Activated CD8-positive, alpha-beta memory T cell treated with anti-CD3 and anti-CD28 coated beads, Interleukin-2, amount 50 U/mL, for 24 hours (primary cell): ENCODE measurements around the gene DNMT3L.
"Not testable (repeated sequence)": the region's sequence is repeated elsewhere in the genome, so short reads cannot be mapped to it uniquely, and the experiment has no call there.

Source experiments
- DNase-seq: peaks from one replicate; pipeline ENCODE4 v3.0.0-alpha.2; 2020; ENCODE audit errors: extremely low read depth

DNMT3L gene

DNA sequence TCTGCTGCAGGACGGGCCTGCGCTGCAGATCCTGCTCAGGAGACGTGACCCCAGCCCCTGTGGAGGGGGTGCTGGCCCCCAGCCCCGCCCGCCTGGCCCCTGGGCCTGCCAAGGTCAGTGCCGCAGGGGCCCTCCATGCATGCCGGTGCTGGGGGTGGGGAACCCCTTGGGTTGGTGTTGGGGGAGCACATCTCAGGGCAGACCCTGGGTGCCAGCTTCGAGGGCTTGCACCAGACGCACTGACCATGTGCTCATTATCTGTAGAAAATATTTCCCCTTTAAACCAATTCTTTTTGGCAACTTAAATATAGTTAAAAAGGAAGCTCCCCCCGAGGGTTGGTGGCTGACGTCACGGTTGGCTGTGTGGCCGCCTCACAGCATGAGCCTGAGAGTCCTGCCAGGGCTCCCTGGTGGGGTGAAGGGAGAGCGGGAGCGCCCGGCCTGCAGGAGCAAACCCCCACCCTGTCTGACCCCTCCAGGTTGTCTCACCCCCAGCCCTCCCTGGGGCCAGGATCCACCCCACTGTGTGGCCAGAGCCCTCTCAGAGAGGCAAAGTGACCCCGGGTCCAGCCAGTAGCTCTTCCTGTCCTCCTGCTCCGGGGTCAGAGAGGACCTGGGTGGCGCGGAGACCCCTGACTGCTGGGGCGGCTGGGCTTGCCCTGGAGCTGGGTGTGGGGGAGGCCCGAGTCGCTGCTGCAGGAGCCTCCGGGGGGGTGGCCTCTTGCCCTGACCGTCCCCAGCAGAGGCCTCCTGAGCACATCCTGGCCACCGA lies 32.9 kb upstream of the DNMT3L start:
- no peak for DNase-seq

DNA sequence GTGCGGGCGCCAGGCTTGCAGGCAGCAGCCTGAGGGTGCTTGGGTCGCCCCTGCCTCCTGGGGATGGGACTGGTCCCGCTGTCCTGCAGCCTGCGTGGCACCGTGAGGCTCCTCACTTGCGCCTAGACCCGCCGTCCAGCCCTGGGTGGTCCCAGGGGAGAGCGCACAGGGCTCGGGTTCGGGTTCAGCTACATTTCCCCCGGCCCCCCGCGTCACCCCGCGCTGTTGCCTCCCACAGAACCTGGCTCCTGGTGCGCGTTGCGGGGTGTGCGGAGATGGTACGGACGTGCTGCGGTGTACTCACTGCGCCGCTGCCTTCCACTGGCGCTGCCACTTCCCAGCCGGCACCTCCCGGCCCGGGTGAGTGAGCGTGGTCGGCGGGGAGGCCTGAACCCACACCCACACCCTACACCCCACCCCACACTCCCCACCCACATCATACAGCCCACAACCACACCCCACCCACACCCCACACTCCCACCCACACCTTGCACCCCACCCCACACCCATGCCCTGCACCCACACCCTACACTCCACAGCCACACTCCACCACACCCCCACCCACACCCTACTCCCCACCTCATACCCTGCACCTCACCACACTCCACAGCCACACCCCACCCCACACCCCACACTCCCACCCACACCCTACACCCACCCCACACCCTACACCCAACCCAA lies 32.0 kb upstream of the DNMT3L start:
- DNase-seq = no peak

DNA sequence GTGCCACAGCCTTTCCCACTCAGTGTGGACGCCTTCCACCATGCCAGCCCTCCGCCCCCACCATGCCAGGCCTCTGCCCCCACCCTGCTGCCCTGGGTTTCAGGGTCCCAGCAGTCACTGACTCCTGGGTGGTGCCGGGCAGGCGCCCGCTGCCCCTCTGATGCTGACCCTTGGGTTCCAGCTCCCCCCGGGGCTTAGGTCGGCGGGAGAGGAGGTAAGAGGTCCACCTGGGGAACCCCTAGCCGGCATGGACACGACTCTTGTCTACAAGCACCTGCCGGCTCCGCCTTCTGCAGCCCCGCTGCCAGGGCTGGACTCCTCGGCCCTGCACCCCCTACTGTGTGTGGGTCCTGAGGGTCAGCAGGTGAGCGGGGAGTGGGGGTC lies 31.1 kb upstream of the DNMT3L start:
- DNase-seq = no peak

DNA sequence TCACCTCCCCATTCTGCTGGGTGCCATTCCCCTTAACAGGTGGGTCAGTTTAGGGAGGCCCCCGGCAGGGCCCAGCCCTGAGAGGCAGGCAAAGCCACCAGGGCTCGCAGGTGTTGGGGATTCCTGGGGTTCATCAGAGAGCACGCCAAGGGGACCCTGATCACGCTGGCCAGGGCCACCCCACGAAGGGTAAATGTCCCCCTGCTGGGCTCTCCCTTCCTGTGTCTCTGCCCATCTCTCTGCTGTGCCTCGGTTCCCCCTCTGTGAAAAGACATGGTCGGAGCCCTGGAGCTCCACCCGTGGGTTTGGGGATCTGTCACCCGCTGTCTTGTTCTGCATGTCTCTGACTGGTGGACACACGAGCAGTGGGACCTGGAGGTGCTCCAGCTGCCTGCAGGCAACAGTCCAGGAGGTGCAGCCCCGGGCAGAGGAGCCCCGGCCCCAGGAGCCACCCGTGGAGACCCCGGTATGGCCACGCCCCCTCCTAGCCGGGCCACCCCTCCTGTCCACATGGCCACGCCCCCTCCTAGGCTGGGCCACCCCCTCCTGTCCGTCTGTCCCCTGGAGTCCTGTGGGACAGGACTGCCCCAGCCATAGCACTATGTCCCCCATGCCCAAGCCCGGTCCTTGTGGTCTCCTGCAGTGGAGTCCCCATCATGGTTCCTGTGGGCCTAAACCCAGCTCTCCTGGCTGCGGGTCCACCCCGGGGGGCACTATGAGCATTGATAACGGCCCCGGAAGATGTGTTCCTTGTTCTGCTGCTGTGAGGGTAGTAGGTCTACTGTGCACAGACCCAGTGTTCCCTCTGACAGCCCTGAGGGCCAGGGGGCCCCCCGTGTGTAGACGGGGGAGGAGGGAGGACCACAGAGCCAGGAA lies 30.5 kb upstream of the DNMT3L start:
- no peak for DNase-seq

DNA sequence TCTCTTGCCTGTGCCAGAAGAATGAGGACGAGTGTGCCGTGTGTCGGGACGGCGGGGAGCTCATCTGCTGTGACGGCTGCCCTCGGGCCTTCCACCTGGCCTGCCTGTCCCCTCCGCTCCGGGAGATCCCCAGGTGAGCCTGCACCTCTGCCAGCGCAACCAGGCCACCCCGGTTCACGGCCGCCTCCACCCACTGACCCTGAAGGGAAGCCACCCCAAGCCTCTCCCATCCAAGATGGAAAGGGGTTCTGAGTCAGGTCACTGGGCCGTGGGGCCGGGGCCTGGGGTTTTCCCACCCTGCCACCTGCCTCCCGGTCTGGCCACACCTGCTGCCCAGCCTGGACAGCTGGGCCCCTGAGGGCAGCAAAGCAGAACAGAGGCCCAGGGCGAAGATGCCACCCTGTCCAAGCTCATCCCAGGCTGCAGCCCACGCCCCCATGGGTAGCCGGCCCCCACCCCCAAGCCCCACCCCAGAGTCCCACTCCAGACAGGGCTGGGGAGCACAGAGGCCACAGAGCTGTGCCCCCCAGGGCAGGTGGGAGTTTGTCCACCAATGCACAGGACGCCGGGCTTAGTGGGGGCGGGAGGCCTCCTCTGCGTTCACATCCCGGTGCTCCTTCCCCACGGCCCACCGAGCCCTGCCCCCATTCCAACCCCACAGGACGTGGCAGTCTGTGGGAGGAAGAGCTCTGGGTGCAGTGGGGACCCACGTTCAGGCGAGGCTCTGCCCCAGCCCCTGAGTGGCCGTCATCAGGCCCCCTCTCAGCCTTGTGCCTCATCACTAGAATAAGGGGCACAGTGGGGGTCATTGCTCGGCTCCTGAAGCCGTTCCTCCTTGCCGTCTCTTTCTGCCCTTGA lies 29.6 kb upstream of the DNMT3L start:
- DNase-seq = no peak

DNA sequence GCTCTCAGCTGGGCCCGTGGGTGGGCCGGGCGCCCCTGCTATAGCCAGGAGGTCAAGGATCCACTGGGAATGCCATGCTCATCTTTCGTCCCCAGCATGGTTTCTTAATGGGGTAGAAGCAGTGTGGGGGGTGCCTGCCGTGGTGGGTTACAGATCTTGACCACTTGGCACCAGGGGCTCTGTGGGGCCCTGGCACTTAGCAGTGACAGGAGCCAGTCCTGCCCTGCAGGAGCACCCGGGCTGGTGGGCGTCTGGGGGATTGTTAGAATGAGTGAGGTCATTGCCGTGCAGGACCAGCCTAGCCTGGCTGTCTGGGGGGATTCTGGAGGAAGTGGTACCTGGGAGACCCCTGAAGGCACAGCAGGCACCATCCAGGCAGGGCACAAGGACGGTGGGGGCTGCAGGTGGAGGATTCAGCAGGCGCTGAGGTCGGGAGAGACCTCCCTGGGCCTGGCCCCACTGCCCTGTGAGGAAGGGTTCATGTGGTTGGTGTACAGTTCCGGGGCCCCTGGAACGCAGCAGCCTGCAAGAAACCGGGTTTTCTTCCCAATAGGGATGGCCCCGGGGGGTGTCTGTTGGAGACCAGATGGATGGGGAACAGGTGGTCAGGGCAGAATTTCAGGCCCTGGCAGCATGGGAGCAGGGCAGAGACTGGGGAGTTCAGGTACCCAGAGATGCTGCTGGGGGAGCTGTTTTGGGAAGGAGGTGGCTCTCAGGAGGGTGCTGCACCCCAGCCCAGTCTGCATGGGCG lies 28.8 kb upstream of the DNMT3L start:
- no peak for DNase-seq

DNA sequence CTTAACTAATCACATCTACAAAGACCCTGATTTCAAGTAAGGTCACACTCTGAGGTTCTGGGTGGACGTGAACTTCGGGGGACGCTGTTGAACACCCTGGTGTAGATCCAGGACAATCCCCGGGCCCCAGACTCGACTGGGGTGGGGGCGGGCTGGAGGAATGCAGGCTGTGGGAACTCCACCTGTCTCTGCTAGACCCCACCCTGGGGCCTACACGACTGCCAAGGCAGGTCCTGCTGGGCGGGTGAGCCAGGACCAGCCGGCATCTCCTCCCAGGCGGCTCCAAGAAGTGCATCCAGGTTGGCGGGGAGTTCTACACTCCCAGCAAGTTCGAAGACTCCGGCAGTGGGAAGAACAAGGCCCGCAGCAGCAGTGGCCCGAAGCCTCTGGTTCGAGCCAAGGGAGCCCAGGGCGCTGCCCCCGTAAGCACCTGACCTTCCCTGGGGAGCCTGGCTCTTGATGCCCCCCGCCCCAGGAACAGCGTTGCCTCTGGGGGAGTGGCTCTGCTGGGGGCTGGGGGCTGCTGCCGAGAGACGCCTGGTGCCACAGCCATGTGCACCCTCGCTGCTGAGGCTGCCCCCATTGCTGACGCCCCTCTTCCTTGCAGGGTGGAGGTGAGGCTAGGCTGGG lies 27.8 kb upstream of the DNMT3L start:
- no peak for DNase-seq

DNA sequence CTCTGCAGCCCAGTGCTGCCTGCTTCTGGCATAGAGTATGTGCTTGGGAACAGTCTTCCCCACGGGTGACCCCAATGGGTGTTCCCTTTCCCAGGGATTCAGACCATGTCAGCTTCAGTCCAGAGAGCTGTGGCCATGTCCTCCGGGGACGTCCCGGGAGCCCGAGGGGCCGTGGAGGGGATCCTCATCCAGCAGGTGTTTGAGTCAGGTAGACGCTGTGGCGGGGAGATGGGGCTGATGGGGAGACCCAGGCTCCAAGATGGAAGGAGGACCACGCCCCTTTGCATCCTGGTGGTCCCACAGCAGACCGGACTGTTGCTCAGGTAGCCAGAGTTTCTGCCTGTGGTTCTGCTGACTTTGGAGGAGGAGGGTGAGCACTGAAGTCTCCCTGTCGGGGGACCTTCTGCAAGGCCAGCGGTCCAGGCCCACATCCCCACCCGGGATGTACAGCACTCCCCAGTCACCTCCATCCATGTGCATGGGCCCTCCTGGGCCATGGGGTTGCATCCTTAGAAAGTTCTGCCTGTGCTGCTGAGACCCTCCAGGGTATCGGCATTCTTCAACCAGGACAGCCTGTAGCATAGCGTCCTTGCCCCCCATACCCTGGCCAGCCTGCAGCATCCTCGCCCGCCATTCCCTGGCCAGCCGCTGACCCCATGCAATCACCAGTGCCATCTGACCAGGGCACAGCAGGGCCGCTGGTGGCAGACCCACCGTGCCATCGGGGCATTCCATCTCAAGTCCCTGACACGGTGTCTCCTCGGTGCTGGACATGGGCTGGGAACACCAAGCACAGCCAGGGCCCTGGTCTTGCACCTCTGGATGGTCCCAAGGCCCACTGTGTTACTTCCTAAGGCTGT lies 26.8 kb upstream of the DNMT3L start:
- DNase-seq = no peak

DNA sequence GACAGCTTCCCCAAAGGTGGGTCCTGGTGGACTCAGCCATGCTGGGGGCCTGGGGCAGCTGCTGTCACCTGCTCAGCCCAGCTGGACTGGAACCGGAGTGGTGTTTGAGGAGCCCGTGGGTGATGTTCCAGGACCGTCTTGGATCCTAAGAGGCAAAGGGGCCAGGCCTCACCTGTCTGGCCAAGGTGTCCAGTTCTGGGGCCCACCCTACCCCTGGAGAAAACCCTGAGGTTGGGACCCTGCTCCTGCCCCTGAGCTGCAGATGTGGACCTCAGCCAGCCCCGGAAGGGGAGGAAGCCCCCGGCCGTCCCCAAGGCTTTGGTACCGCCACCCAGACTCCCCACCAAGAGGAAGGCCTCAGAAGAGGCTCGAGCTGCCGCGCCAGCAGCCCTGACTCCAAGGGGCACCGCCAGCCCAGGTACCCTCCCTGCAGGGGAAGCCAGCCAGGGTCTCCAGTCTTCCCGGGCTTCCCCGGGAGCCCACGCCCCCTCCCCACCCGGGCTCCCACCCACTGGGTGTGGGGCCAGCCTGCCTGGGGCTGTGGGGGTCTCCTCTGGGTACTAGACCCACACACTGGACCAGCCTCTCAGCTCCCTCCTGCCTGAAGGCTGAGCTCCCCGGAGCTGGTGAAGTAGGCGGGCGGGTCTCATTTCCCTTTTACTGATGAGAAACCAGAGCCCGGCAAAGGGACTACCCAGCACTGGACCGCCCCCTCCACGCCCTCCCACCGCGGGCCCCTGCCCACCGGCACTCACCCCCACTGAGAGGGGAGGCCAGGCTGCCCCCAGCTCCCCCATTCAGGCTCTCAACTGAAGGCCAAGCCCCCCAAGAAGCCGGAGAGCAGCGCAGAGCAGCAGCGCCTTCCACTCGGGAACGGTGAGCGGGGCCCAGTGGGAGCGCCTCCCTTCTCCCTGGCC lies 25.3 kb upstream of the DNMT3L start:
- no peak for DNase-seq

DNA sequence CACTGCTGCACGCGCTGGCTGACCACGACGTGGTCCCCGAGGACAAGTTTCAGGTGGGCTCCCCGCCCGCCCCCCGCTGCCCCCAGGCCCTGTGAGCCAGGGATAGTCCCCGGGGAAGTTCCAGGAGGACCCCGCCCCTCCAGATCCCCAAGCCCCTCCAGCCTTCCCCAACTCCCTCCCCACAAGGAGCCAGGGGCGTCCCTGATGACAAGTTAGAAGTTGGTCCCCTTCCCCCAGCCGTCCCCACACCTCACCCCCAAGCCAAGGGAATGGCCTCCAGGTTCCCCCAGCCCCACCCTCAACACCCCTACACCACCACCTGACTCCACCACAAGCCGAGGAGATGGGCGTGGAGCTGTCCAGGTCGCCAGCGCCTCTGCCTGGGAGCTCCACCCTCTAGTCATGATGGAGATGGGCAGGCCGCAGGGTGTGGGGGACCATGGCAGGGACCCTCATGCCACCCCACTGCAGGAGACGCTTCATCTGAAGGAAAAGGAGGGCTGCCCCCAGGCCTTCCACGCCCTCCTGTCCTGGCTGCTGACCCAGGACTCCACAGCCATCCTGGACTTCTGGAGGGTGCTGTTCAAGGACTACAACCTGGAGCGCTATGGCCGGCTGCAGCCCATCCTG lies 24.5 kb upstream of the DNMT3L start:
- no peak for DNase-seq

DNA sequence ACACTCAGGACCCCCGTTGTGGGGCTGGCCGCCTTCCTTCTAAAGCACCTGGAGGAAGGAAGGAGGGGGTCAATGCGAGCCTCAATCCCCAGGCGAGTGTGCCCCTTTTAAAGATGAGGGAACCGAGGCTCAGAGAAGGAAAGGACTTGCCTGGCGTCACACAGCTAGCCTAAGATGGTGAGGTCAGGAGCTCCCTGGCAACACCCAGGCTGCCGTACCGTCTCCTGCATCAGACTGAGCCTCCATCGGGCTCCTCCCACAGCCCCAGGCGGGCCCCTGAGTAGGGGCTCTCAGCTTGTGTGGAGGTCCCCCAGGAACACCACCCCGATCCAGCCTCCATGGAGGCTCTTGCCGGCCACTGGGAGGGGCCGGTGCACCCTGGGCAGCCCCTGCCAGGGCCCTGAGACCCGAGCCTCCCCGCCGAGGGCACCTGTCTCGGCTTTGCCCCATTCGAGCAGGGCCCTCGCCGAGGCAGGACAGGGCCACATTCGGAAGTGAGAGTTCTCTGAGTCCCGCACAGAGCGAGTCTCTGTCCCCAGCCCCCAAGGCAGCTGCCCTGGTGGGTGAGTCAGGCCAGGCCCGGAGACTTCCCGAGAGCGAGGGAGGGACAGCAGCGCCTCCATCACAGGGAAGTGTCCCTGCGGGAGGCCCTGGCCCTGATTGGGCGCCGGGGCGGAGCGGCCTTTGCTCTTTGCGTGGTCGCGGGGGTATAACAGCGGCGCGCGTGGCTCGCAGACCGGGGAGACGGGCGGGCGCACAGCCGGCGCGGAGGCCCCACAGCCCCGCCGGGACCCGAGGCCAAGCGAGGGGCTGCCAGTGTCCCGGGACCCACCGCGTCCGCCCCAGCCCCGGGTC lies 23.7 kb upstream of the DNMT3L start, which contains the start of gene AIRE:
AIRE (plus strand) TSS at position 739 of the 855 bp plus-strand sequence. CDS start 131 bp downstream, outside the sequence.
- no peak for DNase-seq

DNA sequence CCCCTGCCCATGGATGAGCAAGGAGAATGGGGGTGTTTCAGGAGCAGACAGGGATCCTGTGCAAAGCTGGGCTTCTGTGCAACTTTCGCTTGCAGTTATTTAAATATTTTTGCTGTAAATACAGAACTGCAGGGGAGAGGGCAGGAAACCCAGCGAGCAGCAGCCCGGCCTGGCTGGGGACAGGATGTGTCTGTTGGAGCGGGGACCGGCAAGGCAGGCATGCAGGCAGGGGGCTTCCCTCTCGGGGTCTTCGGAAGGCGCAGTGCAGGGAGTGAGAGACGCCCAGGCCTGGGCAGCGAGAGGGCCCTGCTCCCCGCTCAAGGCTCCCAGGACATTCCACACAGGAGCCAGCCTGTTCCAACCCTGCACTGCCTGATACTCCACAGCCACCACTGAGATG lies 22.3 kb upstream of the DNMT3L start:
- DNase-seq = no peak

DNA sequence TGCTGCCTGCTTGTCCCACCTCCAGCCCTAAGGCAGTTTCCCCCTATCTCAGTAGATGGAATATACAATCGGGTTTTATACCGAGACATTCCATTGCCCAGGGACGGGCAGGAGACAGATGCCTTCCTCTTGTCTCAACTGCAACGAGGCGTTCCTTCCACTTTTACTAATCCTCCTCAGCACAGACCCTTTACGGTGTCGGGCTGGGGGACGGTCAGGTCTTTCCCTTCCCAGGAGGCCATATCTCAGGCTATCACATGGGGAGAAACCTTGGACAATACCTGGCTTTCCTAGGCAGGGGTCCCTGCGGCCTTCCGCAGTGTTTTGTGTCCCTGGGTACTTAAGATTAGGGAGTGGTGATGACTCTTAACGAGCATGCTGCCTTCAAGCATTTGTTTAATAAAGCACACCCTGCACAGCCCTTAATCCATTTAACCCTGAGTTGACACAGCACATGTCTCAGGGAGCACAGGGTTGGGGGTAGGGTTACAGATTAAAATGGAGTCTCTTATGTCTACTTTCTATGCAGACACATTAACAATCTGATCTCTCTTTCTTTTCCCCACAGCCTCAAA lies 21.6 kb upstream of the DNMT3L start:
- DNase-seq = not testable (repeated sequence)

DNA sequence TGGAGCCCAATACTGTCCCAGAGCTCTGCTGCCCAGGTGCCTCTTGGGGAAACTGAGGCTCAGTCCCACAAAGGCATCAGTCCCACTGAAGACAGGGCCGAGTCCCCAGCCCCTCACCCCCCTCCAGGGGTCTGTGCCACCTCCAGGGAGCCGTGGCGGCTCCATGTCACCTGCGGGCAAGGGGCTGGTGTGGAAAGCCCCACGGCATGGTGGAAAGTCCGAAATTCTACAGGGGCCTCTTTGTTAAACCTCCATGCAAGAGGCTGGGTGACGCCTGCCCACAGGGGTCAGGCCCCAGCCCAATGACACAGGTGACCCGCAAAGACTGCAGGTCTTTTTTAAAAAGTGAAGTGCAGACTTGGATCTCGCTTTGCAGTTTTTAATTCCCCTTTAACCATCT lies 20.7 kb upstream of the DNMT3L start:
- no peak for DNase-seq

DNA sequence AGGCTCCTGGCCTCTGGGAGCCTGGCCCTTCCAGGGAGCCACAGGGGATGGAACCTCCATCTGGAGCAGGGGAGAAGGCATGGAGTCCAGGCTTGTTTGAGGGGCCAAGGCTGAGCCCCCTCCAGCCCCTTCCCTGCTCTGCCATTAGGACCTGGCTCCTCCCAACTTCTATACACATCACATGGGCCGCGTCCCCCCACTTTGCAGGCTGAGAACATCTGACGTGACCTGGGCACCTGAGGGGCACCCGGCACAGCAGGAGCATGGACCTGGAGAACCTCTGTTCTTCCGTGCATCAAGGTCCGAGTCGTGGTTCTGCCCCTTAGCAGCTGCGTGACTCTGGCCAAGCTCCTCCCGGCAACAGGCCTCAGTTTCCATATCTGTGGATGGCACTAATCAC lies 20.1 kb upstream of the DNMT3L start:
- DNase-seq = no peak
